ENCODE results near the gene TASP1. TPM values are rescaled to one million over a fixed set of nuclear protein-coding genes. Genes with fewer than 3 reads are reported as not detected.

Gene TASP1
- polyA plus RNA-seq, 1 donor (not counting 4 experiments of a cell fraction or from before 2014, with no cell fraction given), result 17.4 TPM

DNA sequence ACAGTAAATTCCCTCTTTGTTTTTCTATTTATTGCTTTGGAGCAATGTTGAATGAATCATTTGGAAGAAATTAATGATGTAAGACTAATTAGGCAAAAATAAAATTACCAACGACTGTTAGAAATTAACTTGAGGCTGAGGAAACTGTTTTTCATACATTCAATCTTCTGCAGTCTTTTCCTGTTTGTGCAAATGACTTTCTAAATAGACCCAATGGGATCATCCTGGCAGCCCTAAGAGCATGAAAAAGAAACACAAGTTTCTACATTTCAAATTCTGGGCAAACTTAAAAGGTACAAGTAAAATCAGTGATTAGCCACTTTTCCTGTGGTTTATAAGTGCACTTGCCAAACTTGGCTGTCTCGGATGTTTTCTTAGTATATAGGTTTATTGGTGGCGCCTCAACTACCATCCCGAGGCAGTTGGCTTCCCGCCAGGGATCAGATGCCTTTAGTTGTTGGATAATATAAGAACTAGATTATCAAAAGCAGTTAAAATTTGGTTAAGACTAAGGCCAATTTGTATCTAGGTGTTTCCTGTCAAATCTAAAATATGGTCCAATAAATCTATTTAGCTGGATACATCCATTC, 236.5 kb downstream of the TASP1 start:
- Histone ChIP-seq H2AFZ (ENCODE audit: control insufficient read depth, low read length) (no peak overlapping the region), H3K36me3 (ENCODE audit: control insufficient read depth in 2 of 2, extremely low read depth in 1 of 2, insufficient read depth in 2 of 2, low read length in 2 of 2) (peaks cover 0 to 2% of the 10 kb centered on the region in 2 experiments), H3K9me1 (ENCODE audit: control insufficient read depth, extremely low read depth, insufficient read depth, low read length) (no peaks in the 10 kb centered on the region), H3K79me2 (ENCODE audit: control insufficient read depth, insufficient read depth, low read length) (no peaks in the 10 kb centered on the region), H3K4me1 (ENCODE audit: control insufficient read depth, extremely low read depth, insufficient read depth, low read length) (peaks cover 15% of the 10 kb centered on the region), H3K9me3 (ENCODE audit: control insufficient read depth, low read depth, low read length) (no peaks in the 10 kb centered on the region), H3K4me2 (ENCODE audit: control insufficient read depth, extremely low read depth, insufficient read depth, low read depth, low read length) (peak overlapping the region; percentile 34), H4K20me1 (ENCODE audit: control insufficient read depth, extremely low read depth, insufficient read depth, low read length) (no peaks in the 10 kb centered on the region), H3K27me3 (ENCODE audit: control insufficient read depth, extremely low read depth, insufficient read depth, low read length) (no peaks in the 10 kb centered on the region), H3K9ac (ENCODE audit: control insufficient read depth, extremely low read depth, insufficient read depth, low read length) (no peak overlapping the region), H3K4me3 (ENCODE audit: control insufficient read depth in 2 of 3, extremely low read depth in 1 of 3, insufficient read depth in 2 of 3, low read depth in 1 of 3, low read length in 3 of 3) (no peak overlapping the region), H3K27ac (ENCODE audit: control insufficient read depth, insufficient read depth, low read length) (no peak overlapping the region)
- DNase-seq (ENCODE audit: low read depth, low spot score) (no peak), FAIRE-seq (peak; percentile 57)
- TF ChIP-seq EZH2 (IDR thresholded peaks at IDR 0.05; ENCODE audit: low read length), result no peak
- dilution Hi-C loops (cut with MboI; ENCODE audit: extremely low pct_ligation_motif_present, low sequenced_read_pairs), result no loop called here

DNA sequence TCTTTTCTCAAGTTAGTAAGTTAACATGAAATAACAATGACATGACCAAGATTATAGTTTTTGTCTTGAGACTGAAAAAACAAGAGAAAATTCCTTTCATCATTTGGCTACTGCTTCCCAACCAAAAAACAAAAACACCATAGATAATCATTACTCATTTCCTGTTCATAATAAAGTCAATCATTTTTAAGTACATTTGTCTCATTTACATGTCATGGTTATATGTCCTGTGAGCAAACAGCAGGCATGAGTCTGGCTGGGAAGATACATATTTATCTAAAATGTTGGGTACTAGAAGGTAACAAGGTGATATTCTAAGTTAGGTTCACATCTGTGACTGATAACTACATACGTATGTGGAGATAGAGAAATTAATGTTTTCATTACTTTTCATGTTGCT, 237.1 kb downstream of the TASP1 start:
- no peak overlapping the region for H2AFZ ChIP-seq (ENCODE audit: control insufficient read depth, low read length)
- peak overlapping the region; percentile 34 for H3K4me2 ChIP-seq (ENCODE audit: control insufficient read depth, extremely low read depth, insufficient read depth, low read depth, low read length)
- DNase-seq (ENCODE audit: low read depth, low spot score) (no peak), FAIRE-seq (no peak)
- H3K4me1 ChIP-seq (ENCODE audit: control insufficient read depth, extremely low read depth, insufficient read depth, low read length), result peaks cover 15% of the 10 kb centered on the region
- peaks cover 0 to 2% of the 10 kb centered on the region in 2 experiments for H3K36me3 ChIP-seq (ENCODE audit: control insufficient read depth in 2 of 2, extremely low read depth in 1 of 2, insufficient read depth in 2 of 2, low read length in 2 of 2)
- H3K27ac ChIP-seq (ENCODE audit: control insufficient read depth, insufficient read depth, low read length), result no peak overlapping the region
- no peaks in the 10 kb centered on the region for H3K9me3 ChIP-seq (ENCODE audit: control insufficient read depth, low read depth, low read length)
- TF ChIP-seq EZH2 (IDR thresholded peaks at IDR 0.05; ENCODE audit: low read length), result no peak
- TF ChIP-seq CTCF (optimal IDR thresholded peaks at IDR 0.05 in 1 of 3, IDR thresholded peaks at IDR 0.05 in 1 of 3, conservative IDR thresholded peaks at IDR 0.05 in 1 of 3; ENCODE audit: extremely low read depth in 1 of 3, insufficient read depth in 2 of 3, low read length in 3 of 3), result no peak
- dilution Hi-C loops (cut with MboI; ENCODE audit: extremely low pct_ligation_motif_present, low sequenced_read_pairs), result no loop called here
- H3K4me3 ChIP-seq (ENCODE audit: control insufficient read depth in 2 of 3, extremely low read depth in 1 of 3, insufficient read depth in 2 of 3, low read depth in 1 of 3, low read length in 3 of 3), result no peak overlapping the region
- no peaks in the 10 kb centered on the region for H3K9me1 ChIP-seq (ENCODE audit: control insufficient read depth, extremely low read depth, insufficient read depth, low read length)
- H3K9ac ChIP-seq (ENCODE audit: control insufficient read depth, extremely low read depth, insufficient read depth, low read length), result no peak overlapping the region
- no peaks in the 10 kb centered on the region for H4K20me1 ChIP-seq (ENCODE audit: control insufficient read depth, extremely low read depth, insufficient read depth, low read length)
- no peaks in the 10 kb centered on the region for H3K27me3 ChIP-seq (ENCODE audit: control insufficient read depth, extremely low read depth, insufficient read depth, low read length)
- no peaks in the 10 kb centered on the region for H3K79me2 ChIP-seq (ENCODE audit: control insufficient read depth, insufficient read depth, low read length)

DNA sequence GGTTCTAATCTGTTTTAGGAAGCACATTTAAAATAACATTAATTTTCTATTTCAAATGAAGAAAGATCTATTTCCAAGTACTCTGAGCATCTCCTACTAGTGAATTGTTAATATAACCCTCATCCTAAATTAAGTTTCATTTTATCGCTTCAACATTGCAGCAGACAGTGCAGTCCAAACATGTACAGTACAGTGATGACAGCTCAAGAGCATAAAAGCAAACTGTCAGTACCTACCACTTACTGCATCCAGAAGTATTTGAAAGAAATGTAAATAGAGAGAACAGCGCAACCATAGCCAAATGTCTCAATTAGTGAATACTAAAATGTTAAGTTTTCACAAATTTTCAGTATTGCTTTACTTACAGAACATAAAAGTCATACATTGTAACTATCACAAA, 238.3 kb downstream of the TASP1 start:
- no peak for TF ChIP-seq CTCF (optimal IDR thresholded peaks at IDR 0.05 in 1 of 3, IDR thresholded peaks at IDR 0.05 in 1 of 3, conservative IDR thresholded peaks at IDR 0.05 in 1 of 3; ENCODE audit: extremely low read depth in 1 of 3, insufficient read depth in 2 of 3, low read length in 3 of 3)
- TF ChIP-seq EZH2 (IDR thresholded peaks at IDR 0.05; ENCODE audit: low read length), result no peak
- H3K9ac ChIP-seq (ENCODE audit: control insufficient read depth, extremely low read depth, insufficient read depth, low read length), result no peak overlapping the region
- no peaks in the 10 kb centered on the region for H3K9me3 ChIP-seq (ENCODE audit: control insufficient read depth, low read depth, low read length)
- H3K9me1 ChIP-seq (ENCODE audit: control insufficient read depth, extremely low read depth, insufficient read depth, low read length), result no peaks in the 10 kb centered on the region
- DNase-seq (ENCODE audit: low read depth, low spot score), result no peak
- H3K36me3 ChIP-seq (ENCODE audit: control insufficient read depth in 2 of 2, extremely low read depth in 1 of 2, insufficient read depth in 2 of 2, low read length in 2 of 2), result peaks cover 0 to 2% of the 10 kb centered on the region in 2 experiments
- no peak overlapping the region for H2AFZ ChIP-seq (ENCODE audit: control insufficient read depth, low read length)
- H3K27me3 ChIP-seq (ENCODE audit: control insufficient read depth, extremely low read depth, insufficient read depth, low read length), result no peaks in the 10 kb centered on the region
- no peak overlapping the region for H3K4me2 ChIP-seq (ENCODE audit: control insufficient read depth, extremely low read depth, insufficient read depth, low read depth, low read length)
- no peak overlapping the region for H3K4me3 ChIP-seq (ENCODE audit: control insufficient read depth in 2 of 3, extremely low read depth in 1 of 3, insufficient read depth in 2 of 3, low read depth in 1 of 3, low read length in 3 of 3)
- H3K79me2 ChIP-seq (ENCODE audit: control insufficient read depth, insufficient read depth, low read length), result no peaks in the 10 kb centered on the region
- H3K27ac ChIP-seq (ENCODE audit: control insufficient read depth, insufficient read depth, low read length), result no peak overlapping the region
- H4K20me1 ChIP-seq (ENCODE audit: control insufficient read depth, extremely low read depth, insufficient read depth, low read length), result no peaks in the 10 kb centered on the region
- peaks cover 15% of the 10 kb centered on the region for H3K4me1 ChIP-seq (ENCODE audit: control insufficient read depth, extremely low read depth, insufficient read depth, low read length)
- dilution Hi-C loops (cut with MboI; ENCODE audit: extremely low pct_ligation_motif_present, low sequenced_read_pairs), result no loop called here
- no peak for FAIRE-seq
